Choroid plexus epithelial cell (primary cell): Measurements from ENCODE around the gene NAA11.

Source experiments
- DNase-seq: peaks from one replicate; pipeline ENCODE4 v3.0.0-alpha.2; 2010; ENCODE audit warnings: low read depth
- H3K4me3 ChIP-seq: 2 replicates; pipeline ENCODE4 v1.5.1; 2011; ENCODE audit warnings: low read depth, mild to moderate bottlenecking, control low read depth, low read length, moderate library complexity
- TF ChIP-seq, protein P1 (sequence below): conservative IDR thresholded peaks from 2 replicates; pipeline ENCODE4 v1.5.1; 2011; ENCODE audit warnings: low read depth, mild to moderate bottlenecking, control low read depth, inconsistent platforms, low read length, moderate library complexity

The NAA11 gene

DNA sequence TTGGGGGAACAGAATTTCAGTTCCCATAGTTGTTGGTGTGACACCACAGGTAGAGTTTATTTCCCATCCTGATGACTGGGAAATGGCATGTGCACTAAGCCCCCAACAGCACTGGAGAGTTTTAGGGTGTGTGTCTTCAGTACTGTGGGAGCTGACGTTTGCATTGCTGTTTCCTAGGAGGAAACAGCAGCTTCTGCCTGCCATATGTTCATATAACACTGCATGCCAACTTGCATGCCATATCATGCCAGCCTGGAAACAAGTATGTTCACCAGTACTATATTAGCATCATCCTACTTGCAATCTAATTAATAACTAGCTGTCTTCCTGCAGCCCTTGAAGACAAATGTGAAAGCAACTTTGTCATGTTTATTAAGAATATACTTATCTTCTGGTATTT, 58.2 kb downstream of the NAA11 start:
- no peak overlapping the region for H3K4me3 ChIP-seq
- no peak for DNase-seq
- TF ChIP-seq, protein P1, sequence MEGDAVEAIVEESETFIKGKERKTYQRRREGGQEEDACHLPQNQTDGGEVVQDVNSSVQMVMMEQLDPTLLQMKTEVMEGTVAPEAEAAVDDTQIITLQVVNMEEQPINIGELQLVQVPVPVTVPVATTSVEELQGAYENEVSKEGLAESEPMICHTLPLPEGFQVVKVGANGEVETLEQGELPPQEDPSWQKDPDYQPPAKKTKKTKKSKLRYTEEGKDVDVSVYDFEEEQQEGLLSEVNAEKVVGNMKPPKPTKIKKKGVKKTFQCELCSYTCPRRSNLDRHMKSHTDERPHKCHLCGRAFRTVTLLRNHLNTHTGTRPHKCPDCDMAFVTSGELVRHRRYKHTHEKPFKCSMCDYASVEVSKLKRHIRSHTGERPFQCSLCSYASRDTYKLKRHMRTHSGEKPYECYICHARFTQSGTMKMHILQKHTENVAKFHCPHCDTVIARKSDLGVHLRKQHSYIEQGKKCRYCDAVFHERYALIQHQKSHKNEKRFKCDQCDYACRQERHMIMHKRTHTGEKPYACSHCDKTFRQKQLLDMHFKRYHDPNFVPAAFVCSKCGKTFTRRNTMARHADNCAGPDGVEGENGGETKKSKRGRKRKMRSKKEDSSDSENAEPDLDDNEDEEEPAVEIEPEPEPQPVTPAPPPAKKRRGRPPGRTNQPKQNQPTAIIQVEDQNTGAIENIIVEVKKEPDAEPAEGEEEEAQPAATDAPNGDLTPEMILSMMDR = no peak
